Measurements from ENCODE around the gene MYCN.

Gene MYCN

DNA sequence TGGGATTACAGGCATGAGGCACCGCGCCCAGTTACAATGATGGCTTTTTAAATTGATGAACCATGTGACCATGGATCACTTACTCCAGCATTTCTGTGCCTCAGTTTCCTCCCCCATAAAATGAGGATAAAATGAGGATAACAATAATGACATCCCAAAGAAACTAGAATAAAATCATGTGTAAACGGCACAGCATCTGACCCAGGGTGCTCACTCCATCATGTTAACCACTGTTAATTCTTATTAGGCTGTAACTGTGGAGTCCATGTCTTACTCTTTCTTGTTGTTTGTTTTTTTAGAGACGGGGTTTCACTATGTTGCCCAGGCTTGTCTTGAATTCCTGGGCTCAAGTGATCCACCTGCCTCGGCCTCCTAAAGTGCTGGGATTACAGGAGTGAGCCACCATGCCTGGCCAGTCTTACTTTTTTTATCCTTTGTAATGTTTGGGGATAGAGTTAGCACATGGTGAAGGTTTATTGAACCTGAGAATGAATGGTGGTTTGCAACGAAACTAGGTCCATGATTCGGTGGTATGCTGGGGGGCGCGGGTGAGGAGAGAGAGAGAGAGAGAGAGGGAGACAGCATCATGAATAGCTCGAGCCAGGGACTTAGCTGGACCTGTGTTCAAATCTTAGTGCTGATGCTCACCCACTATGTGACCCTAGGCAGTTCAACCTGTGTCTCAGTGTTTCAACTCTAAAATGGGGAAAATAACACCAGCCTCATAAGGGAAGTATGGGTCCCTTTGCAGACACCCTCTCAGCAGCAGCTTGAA lies 52.3 kb downstream of the MYCN start:
- Histone ChIP-seq H3K36me3 (ENCODE audit: control insufficient read depth, low read depth, low read length) (no peaks in the 10 kb centered on the region), H3K9me3 (ENCODE audit: control insufficient read depth, low read depth, low read length) (no peaks in the 10 kb centered on the region), H3K27me3 (ENCODE audit: control insufficient read depth, insufficient read depth, low read length) (no peaks in the 10 kb centered on the region), H3K9ac (ENCODE audit: low read length) (no peak overlapping the region), H3K4me1 (ENCODE audit: control insufficient read depth, low read depth, low read length) (peaks cover 15% of the 10 kb centered on the region), H3K4me3 (ENCODE audit: low read length) (no peak overlapping the region), H3K27ac (ENCODE audit: low read length) (no peak overlapping the region)

DNA sequence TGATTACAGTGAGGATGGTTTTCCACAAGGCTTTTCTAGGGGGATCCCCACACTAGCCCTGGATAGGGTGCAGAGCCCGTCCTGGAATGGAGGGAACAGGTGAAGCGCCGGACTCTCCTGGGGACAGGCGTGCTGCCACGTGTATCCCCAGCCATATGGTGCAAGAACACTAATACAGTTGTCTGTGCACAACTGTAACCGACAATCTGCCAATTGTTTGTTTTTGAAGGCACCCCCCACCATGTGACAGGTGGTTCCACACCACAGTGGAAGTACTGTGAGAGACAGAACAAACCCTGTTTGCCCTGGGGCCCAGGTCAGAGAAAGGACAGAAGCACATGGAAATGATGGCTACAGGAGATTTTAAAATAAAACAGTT lies 52.9 kb downstream of the MYCN start:
- Histone ChIP-seq H3K27me3 (ENCODE audit: control insufficient read depth, insufficient read depth, low read length) (no peaks in the 10 kb centered on the region), H3K27ac (ENCODE audit: low read length) (no peak overlapping the region), H3K36me3 (ENCODE audit: control insufficient read depth, low read depth, low read length) (no peaks in the 10 kb centered on the region), H3K9me3 (ENCODE audit: control insufficient read depth, low read depth, low read length) (no peaks in the 10 kb centered on the region), H3K9ac (ENCODE audit: low read length) (no peak overlapping the region), H3K4me3 (ENCODE audit: low read length) (no peak overlapping the region), H3K4me1 (ENCODE audit: control insufficient read depth, low read depth, low read length) (peaks cover 15% of the 10 kb centered on the region)

DNA sequence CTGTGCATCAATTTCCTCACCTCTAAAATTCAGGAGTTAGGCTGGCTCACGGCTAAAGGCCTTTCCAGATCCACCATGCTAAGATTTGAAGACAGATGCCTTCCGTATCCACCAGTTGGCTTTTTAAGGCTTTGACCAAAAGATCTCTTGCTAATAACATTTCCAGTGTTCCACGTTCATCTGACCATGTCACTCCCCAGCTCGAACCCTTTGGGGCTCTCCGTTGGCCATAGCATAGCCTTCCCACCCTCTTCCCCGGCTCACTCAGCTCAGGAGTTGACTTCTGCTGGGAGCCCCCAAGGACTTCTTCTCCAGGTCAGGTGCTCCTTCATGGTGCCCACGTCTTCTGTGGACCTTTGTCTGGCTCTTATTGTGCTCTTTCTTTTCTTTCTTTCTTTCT lies 53.3 kb downstream of the MYCN start:
- no peak overlapping the region for H3K4me3 ChIP-seq (ENCODE audit: low read length)
- no peak overlapping the region for H3K27ac ChIP-seq (ENCODE audit: low read length)
- no peaks in the 10 kb centered on the region for H3K9me3 ChIP-seq (ENCODE audit: control insufficient read depth, low read depth, low read length)
- no peaks in the 10 kb centered on the region for H3K36me3 ChIP-seq (ENCODE audit: control insufficient read depth, low read depth, low read length)
- H3K9ac ChIP-seq (ENCODE audit: low read length): no peak overlapping the region
- H3K4me1 ChIP-seq (ENCODE audit: control insufficient read depth, low read depth, low read length): peaks cover 15% of the 10 kb centered on the region
- H3K27me3 ChIP-seq (ENCODE audit: control insufficient read depth, insufficient read depth, low read length): no peaks in the 10 kb centered on the region

DNA sequence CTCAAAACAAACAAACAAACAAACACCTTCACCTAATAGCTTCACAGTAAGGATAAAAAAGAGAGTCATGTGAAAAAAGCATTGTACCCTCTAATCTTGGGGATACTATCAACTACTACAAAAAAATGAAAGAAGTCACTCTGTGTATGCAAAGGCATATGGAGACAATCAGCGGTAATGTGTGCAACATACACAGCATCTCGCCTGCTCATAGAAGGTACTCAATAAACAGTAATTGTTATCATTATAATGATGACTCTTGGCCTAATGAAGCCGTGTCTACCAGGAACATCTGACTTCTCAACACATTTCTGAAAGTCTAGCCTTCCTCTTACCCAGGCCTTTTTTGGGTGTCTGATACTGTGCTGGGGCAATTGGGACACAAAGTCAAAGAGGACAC lies 55.3 kb downstream of the MYCN start:
- no peaks in the 10 kb centered on the region for H3K27me3 ChIP-seq (ENCODE audit: control insufficient read depth, insufficient read depth, low read length)
- peaks cover 9% of the 10 kb centered on the region for H3K4me1 ChIP-seq (ENCODE audit: control insufficient read depth, low read depth, low read length)
- no peaks in the 10 kb centered on the region for H3K9me3 ChIP-seq (ENCODE audit: control insufficient read depth, low read depth, low read length)
- H3K27ac ChIP-seq (ENCODE audit: low read length): no peak overlapping the region
- no peak overlapping the region for H3K4me3 ChIP-seq (ENCODE audit: low read length)
- H3K9ac ChIP-seq (ENCODE audit: low read length): no peak overlapping the region
- no peaks in the 10 kb centered on the region for H3K36me3 ChIP-seq (ENCODE audit: control insufficient read depth, low read depth, low read length)

All from iPS-18a (cell line).